ENCODE measurements around the gene ZNF619. TPM values are rescaled to one million over a fixed set of nuclear protein-coding genes. Genes with fewer than 3 reads are reported as not detected.
A peak's percentile ranks its signal among the peaks of the same experiment; 100 is the strongest.

Gene ZNF619
- total RNA-seq, 1 donor from 2014 or later, result 16.7 TPM

GRCh38 chr3:40521254-40521653 is 44.3 kb downstream of the ZNF619 start:
- Mint-ChIP-seq H3K36me3 (ENCODE audit: low read depth) (peaks cover 8% of the 10 kb centered on the region), H3K27me3 (no peaks in the 10 kb centered on the region), H3K9me3 (no peaks in the 10 kb centered on the region), H3K4me1 (peaks cover 15% of the 10 kb centered on the region), H3K27ac (no peak overlapping the region), H3K4me3 (no peak overlapping the region)
- DNase-seq (no peak), ATAC-seq (ENCODE audit: low read depth) (no peak)
- ChIA-PET CTCF (no interaction called here), POLR2A (interaction anchor here (0.6 kb wide), 1 partner anchor 36 kb away, joined by 5 read pairs; no protein-coding TSS in a partner anchor)
- intact Hi-C loops (cut with micrococcal nuclease), result loop anchor here (5.0 to 10.0 kb wide), 2 partner anchors 194 to 1136 kb away; partner anchors contain the start of gene SLC25A38
- TF ChIP-seq CTCF (IDR thresholded peaks at IDR 0.05), result no peak

GRCh38 chr3:40523781-40524180 is 46.9 kb downstream of the ZNF619 start:
- peak overlapping the region; percentile 93 for H3K4me3 Mint-ChIP-seq
- no peaks in the 10 kb centered on the region for H3K27me3 Mint-ChIP-seq
- H3K9me3 Mint-ChIP-seq, result no peaks in the 10 kb centered on the region
- ATAC-seq (ENCODE audit: low read depth) (no peak), DNase-seq (no peak)
- peaks cover 26% of the 10 kb centered on the region for H3K36me3 Mint-ChIP-seq (ENCODE audit: low read depth)
- TF ChIP-seq CTCF (IDR thresholded peaks at IDR 0.05), result no peak
- ChIA-PET CTCF (interaction anchor here (2.0 kb wide), 1 partner anchor 18 kb away, joined by 5 read pairs; the partner anchor contains the start of gene ZNF620), POLR2A (interaction anchor here (0.6 to 3.3 kb wide), 11 partner anchors 10 to 676 kb away, joined by 3 to 32 read pairs (median 8); partner anchors contain the start of genes CTNNB1, RPL14, ZNF619 and ZNF620)
- peaks cover 18% of the 10 kb centered on the region for H3K4me1 Mint-ChIP-seq
- peak overlapping the region; percentile 91 for H3K27ac Mint-ChIP-seq
- intact Hi-C loops (cut with micrococcal nuclease), result loop anchor here (1.0 to 10.0 kb wide), 8 partner anchors 17 to 1139 kb away; partner anchors contain the start of genes EIF1B, RPL14, SLC25A38 and ZNF619

- Mint-ChIP-seq H3K4me3 (peak overlapping the region; percentile 93), H3K9me3 (no peaks in the 10 kb centered on the region), H3K4me1 (peaks cover 18% of the 10 kb centered on the region), H3K36me3 (ENCODE audit: low read depth) (peaks cover 30% of the 10 kb centered on the region), H3K27me3 (no peaks in the 10 kb centered on the region), H3K27ac (peak overlapping the region; percentile 91)
- CTCF ChIA-PET, result interaction anchor here (0.7 to 2.0 kb wide), 2 partner anchors 18 to 56 kb away, joined by 3 to 5 read pairs; partner anchors contain the start of gene ZNF620
- peak; percentile 14 for ATAC-seq (ENCODE audit: low read depth)
- POLR2A ChIA-PET, result interaction anchor here (0.6 to 3.3 kb wide), 10 partner anchors 10 to 675 kb away, joined by 3 to 32 read pairs (median 9); partner anchors contain the start of genes CTNNB1, RPL14, ZNF619 and ZNF620
- intact Hi-C loops (cut with micrococcal nuclease), result loop anchor here (1.0 to 10.0 kb wide), 8 partner anchors 18 to 1139 kb away; partner anchors contain the start of genes EIF1B, RPL14, SLC25A38 and ZNF619
- TF ChIP-seq CTCF (IDR thresholded peaks at IDR 0.05), result no peak
- no peak for DNase-seq
These were observed 47.3 kb downstream of the ZNF619 start for GRCh38 chr3:40524222-40524567.

GRCh38 chr3:40524568-40525285 is 47.8 kb downstream of the ZNF619 start, which contains the start of gene ZNF621:
Gene ZNF621 (plus strand): TSS chr3:40524960. CDS start chr3:40525841, 881 bp downstream.
- ATAC-seq (ENCODE audit: low read depth) (peak; percentile 99), DNase-seq (peak; percentile 88)
- ChIA-PET POLR2A (interaction anchor here (0.6 to 3.3 kb wide), 10 partner anchors 9 to 675 kb away, joined by 3 to 32 read pairs (median 9); partner anchors contain the start of genes CTNNB1, RPL14, ZNF619 and ZNF620), CTCF (interaction anchor here (0.7 to 2.0 kb wide), 2 partner anchors 19 to 56 kb away, joined by 3 to 5 read pairs; partner anchors contain the start of gene ZNF620)
- Mint-ChIP-seq H3K4me3 (peak within 1 kb of the TSS; percentile 93), H3K27me3 (no peaks in the 10 kb centered on the region), H3K4me1 (peaks cover 18% of the 10 kb centered on the region), H3K9me3 (no peaks in the 10 kb centered on the region), H3K36me3 (ENCODE audit: low read depth) (peaks cover 34% of the 10 kb centered on the region), H3K27ac (peak within 1 kb of the TSS; percentile 91)
- intact Hi-C loops (cut with micrococcal nuclease), result loop anchor here (1.0 to 10.0 kb wide), 8 partner anchors 18 to 1140 kb away; partner anchors contain the start of genes EIF1B, RPL14, SLC25A38 and ZNF619
- TF ChIP-seq CTCF (IDR thresholded peaks at IDR 0.05), result no peak

- ChIA-PET CTCF (no interaction called here), POLR2A (no interaction called here)
- ATAC-seq (ENCODE audit: low read depth) (no peak), DNase-seq (no peak)
- Mint-ChIP-seq H3K36me3 (ENCODE audit: low read depth) (peaks cover 71% of the 10 kb centered on the region), H3K27ac (no peak overlapping the region), H3K9me3 (peaks cover 3% of the 10 kb centered on the region), H3K27me3 (no peaks in the 10 kb centered on the region), H3K4me3 (no peak overlapping the region), H3K4me1 (peaks cover 18% of the 10 kb centered on the region)
- intact Hi-C loops (cut with micrococcal nuclease), result loop anchor here (10.0 kb wide), 1 partner anchor 1144 kb away; the partner anchor contains the start of gene SLC25A38
- TF ChIP-seq CTCF (IDR thresholded peaks at IDR 0.05), result no peak
These were observed 51.5 kb downstream of the ZNF619 start for GRCh38 chr3:40528426-40528825.

Measured in activated B cell treated with CpG ODN at 0.5 μM for 24 hours (primary cell).